HFFc6 (cell line): ENCODE results near the gene DLG2. TPM values are rescaled to one million over a fixed set of nuclear protein-coding genes. Genes with fewer than 3 reads are reported as not detected.
A peak's percentile ranks its signal among the peaks of the same experiment; 100 is the strongest.

ENCODE experiments used
- DNase-seq: peaks from one replicate; pipeline ENCODE4 v3.0.0-alpha.2; 2018
- H3K27ac Mint-ChIP-seq: 2 replicates; pipeline ENCODE4 v1.8.0; 2020; ENCODE audit warnings: mild to moderate bottlenecking, mixed read lengths
- H3K27me3 Mint-ChIP-seq: 2 replicates; pipeline ENCODE4 v1.8.0; 2021; ENCODE audit warnings: mild to moderate bottlenecking, moderate library complexity, mixed read lengths; ENCODE audit not compliant: insufficient read depth
- H3K36me3 Mint-ChIP-seq: 2 replicates; pipeline ENCODE4 v1.8.0; 2021; ENCODE audit warnings: low read depth, mixed read lengths
- H3K4me1 Mint-ChIP-seq: 2 replicates; pipeline ENCODE4 v1.8.0; 2020; ENCODE audit warnings: low read depth, mixed read lengths
- H3K4me3 Mint-ChIP-seq: 2 replicates; pipeline ENCODE4 v1.8.0; 2020; ENCODE audit warnings: mild to moderate bottlenecking, moderate library complexity, mixed read lengths
- H3K9me3 Mint-ChIP-seq: 2 replicates; pipeline ENCODE4 v1.8.0; 2020; ENCODE audit warnings: mild to moderate bottlenecking, mixed read lengths
- total RNA-seq, 6 experiments: library from RNA; stranded (reverse); fragmentation: NEBNext Ultra II Directional; extraction: Animal tissue kit (Norgen Biotek cat#: 25700); gene quantifications; 2 replicates in 1 of 6; 3 replicates in 5 of 6; pipeline ENCODE4 v1.2.3, GENCODE V29; 2021
- TF ChIP-seq, protein P1 (sequence below): fragments of 200-600 bp; sonication (generic); IDR thresholded peaks from 2 replicates; pipeline ENCODE4 v1.5.0; 2021; ENCODE audit warnings: antibody characterized with exemption, mild to moderate bottlenecking

The DLG2 gene
- total RNA-seq, 6 experiments from 2014 or later: 0.39 to 1.00 (median 0.80) TPM; not detected in 1

DNA sequence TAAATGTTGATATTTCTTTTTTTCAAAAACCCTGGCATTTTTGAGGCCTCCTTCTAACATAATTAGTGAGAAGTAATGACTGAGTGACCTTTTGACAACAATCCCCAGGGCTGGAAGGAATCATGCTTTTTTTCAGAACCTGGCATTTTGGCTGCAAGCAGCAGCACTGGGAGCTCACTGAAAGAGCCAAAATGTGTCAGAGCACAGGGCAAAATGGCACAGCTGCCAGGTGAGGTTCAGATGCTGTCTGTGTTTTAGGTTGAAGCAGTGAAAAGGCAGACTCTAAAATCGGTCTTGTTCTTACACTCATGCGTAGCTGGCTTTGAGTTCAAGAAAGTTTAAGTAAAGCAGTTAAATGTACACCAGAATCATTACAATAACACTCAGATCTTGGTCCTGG is 1063.8 kb downstream of the DLG2 start:
- no peak overlapping the region for H3K27ac Mint-ChIP-seq
- DNase-seq: no peak
- H3K36me3 Mint-ChIP-seq: no peaks in the 10 kb centered on the region
- peaks cover 1% of the 10 kb centered on the region for H3K27me3 Mint-ChIP-seq
- no peaks in the 10 kb centered on the region for H3K9me3 Mint-ChIP-seq
- H3K4me1 Mint-ChIP-seq: no peaks in the 10 kb centered on the region
- no peak overlapping the region for H3K4me3 Mint-ChIP-seq
- TF ChIP-seq, protein P1, sequence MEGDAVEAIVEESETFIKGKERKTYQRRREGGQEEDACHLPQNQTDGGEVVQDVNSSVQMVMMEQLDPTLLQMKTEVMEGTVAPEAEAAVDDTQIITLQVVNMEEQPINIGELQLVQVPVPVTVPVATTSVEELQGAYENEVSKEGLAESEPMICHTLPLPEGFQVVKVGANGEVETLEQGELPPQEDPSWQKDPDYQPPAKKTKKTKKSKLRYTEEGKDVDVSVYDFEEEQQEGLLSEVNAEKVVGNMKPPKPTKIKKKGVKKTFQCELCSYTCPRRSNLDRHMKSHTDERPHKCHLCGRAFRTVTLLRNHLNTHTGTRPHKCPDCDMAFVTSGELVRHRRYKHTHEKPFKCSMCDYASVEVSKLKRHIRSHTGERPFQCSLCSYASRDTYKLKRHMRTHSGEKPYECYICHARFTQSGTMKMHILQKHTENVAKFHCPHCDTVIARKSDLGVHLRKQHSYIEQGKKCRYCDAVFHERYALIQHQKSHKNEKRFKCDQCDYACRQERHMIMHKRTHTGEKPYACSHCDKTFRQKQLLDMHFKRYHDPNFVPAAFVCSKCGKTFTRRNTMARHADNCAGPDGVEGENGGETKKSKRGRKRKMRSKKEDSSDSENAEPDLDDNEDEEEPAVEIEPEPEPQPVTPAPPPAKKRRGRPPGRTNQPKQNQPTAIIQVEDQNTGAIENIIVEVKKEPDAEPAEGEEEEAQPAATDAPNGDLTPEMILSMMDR: no peak

DNA sequence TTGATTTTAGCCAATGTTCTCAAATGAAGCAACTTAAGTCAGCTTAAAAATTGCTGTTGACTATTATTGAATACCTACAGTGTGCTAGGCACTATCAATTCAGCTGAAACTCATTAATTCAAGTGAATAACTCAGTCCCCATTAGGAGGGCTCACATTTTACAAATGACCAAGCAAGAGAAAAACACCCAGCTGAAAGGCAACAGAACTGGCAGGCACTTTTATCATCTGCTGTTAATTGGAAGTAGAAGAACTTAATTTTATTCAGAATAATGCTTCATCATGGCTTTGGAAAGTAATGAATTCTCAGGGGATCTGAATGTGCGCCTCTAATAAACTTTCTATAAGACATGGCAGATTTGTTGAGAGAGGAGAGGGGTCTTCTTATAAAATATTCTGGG is 1066.9 kb downstream of the DLG2 start:
- Mint-ChIP-seq H3K9me3 (no peaks in the 10 kb centered on the region), H3K4me1 (no peaks in the 10 kb centered on the region), H3K36me3 (no peaks in the 10 kb centered on the region), H3K27me3 (peaks cover 2% of the 10 kb centered on the region), H3K4me3 (no peak overlapping the region), H3K27ac (no peak overlapping the region)
- TF ChIP-seq, protein P1: no peak
- DNase-seq: no peak

- Mint-ChIP-seq H3K36me3 (no peaks in the 10 kb centered on the region), H3K4me3 (no peak overlapping the region), H3K4me1 (no peaks in the 10 kb centered on the region), H3K27ac (no peak overlapping the region), H3K27me3 (peaks cover 2% of the 10 kb centered on the region; the same call in 1 of the 2 replicates), H3K9me3 (no peaks in the 10 kb centered on the region)
- TF ChIP-seq, protein P1: peak; percentile 87
- peak; percentile 54 for DNase-seq
Measured at GRCh38 chr11:84558085-84558905, 1068.8 kb downstream of the DLG2 start.

- Mint-ChIP-seq H3K4me3 (no peak overlapping the region), H3K27me3 (no peaks in the 10 kb centered on the region; the same call in 1 of the 2 replicates), H3K27ac (no peak overlapping the region), H3K36me3 (no peaks in the 10 kb centered on the region), H3K4me1 (no peaks in the 10 kb centered on the region), H3K9me3 (peaks cover 4% of the 10 kb centered on the region; the same call in 1 of the 2 replicates)
- peak; percentile 1 for DNase-seq
- TF ChIP-seq, protein P1: no peak
Measured at GRCh38 chr11:84552791-84553190, 1074.4 kb downstream of the DLG2 start.

DNA sequence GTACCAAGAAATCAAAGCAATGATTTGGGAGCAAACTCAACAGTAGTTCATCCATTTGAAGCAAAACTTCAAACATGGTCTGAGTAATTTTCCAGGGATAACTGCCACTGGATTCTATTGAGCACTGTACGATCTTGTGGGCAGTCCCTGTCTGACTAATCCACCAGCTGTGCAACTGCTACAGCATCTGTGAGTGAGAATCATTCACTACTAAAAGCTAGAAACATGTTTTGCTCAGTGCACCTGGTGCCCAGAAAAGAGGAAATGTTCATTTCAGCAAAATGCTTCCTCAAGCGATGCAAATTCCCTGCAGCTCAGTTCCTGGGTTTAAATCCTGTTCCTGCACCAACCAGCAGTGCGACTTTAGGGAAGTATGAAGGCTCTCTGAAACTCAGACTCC is 1077.9 kb downstream of the DLG2 start:
- H3K27me3 Mint-ChIP-seq: no peaks in the 10 kb centered on the region; the same call in 1 of the 2 replicates

More for the DNA sequence above, 1077.9 kb downstream of the DLG2 start:
- TF ChIP-seq, protein P1: no peak
- H3K4me1 Mint-ChIP-seq: no peaks in the 10 kb centered on the region
- H3K27ac Mint-ChIP-seq: no peak overlapping the region
- no peak overlapping the region for H3K4me3 Mint-ChIP-seq
- DNase-seq: no peak
- H3K36me3 Mint-ChIP-seq: no peaks in the 10 kb centered on the region
- peaks cover 14% of the 10 kb centered on the region for H3K9me3 Mint-ChIP-seq
